ENCODE data around the gene KRT72. TPM values are rescaled to one million over a fixed set of nuclear protein-coding genes. Genes with fewer than 3 reads are reported as not detected.

Gene KRT72
- total RNA-seq, 4 donors from 2014 or later, result not detected

- 73 to 79% methylated on average over 4 of the region's 4 CpGs for WGBS, 2 donors
- Histone ChIP-seq H3K4me3 (replicated peaks in 1 of 3) (no peak overlapping the region), H3K9me3 (no peaks in the 10 kb centered on the region), H3K36me3 (no peaks in the 10 kb centered on the region), H3K4me1 (no peaks in the 10 kb centered on the region), H3K27me3 (no peaks in the 10 kb centered on the region), H3K27ac (no peak overlapping the region)
- DNase-seq, result no peak
- intact Hi-C loops (cut with DNase I), result no loop called here
- TF ChIP-seq POLR2A (IDR thresholded peaks at IDR 0.05) (no peak), CTCF (IDR thresholded peaks at IDR 0.05) (no peak)
These were observed 32.1 kb upstream of the KRT72 start for GRCh38 chr12:52633383-52633782.

- 68 to 79% methylated on average over 4 of the region's 4 CpGs for WGBS, 2 donors
- TF ChIP-seq CTCF (IDR thresholded peaks at IDR 0.05), result no peak
- TF ChIP-seq POLR2A (IDR thresholded peaks at IDR 0.05), result no peak
- intact Hi-C loops (cut with DNase I), result no loop called here
These were observed 31.4 kb upstream of the KRT72 start for GRCh38 chr12:52632656-52633055.

GRCh38 chr12:52631676-52632459 lies 30.6 kb upstream of the KRT72 start:
- no peaks in the 10 kb centered on the region for H3K4me1 ChIP-seq
- TF ChIP-seq CTCF (IDR thresholded peaks at IDR 0.05) (no peak), POLR2A (IDR thresholded peaks at IDR 0.05) (no peak)
- H3K9me3 ChIP-seq, result no peaks in the 10 kb centered on the region
- 96 to 98% methylated on average over 4 to 6 of the region's 6 CpGs for WGBS, 2 donors
- H3K4me3 ChIP-seq (replicated peaks in 1 of 3), result no peak overlapping the region
- no peak for DNase-seq
- H3K27ac ChIP-seq, result no peak overlapping the region
- intact Hi-C loops (cut with DNase I), result no loop called here
- H3K36me3 ChIP-seq, result no peaks in the 10 kb centered on the region
- H3K27me3 ChIP-seq, result no peaks in the 10 kb centered on the region

More at GRCh38 chr12:52632656-52633055, 31.4 kb upstream of the KRT72 start:
- Histone ChIP-seq H3K9me3 (no peaks in the 10 kb centered on the region), H3K27me3 (no peaks in the 10 kb centered on the region), H3K4me3 (replicated peaks in 1 of 3) (no peak overlapping the region), H3K27ac (no peak overlapping the region), H3K4me1 (no peaks in the 10 kb centered on the region), H3K36me3 (no peaks in the 10 kb centered on the region)
- no peak for DNase-seq

DNA sequence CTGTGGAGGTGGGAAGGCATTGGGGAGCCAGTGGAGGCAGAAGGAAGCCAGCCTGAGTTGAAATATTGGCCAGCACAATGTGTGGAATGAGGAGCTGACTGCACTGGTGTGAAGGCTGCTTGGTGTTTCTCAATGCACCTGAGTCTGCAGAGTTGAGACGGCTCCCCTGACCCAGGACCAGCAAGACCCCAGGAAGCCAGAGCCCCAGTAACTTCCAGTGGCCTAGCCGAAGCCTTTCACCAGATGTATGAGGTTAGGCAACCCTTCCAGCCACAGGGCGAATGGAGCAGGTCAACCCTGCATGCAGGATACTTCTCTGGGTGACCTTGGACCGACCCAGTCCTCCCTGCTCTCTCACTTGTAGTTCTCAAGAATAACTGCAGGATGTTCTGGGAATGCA lies 30.0 kb upstream of the KRT72 start:
- 63 to 64% methylated on average over 4 of the region's 4 CpGs for whole genome bisulfite sequencing, 2 donors
- H3K36me3 ChIP-seq, result no peaks in the 10 kb centered on the region
- TF ChIP-seq CTCF (IDR thresholded peaks at IDR 0.05) (no peak), POLR2A (IDR thresholded peaks at IDR 0.05) (no peak)
- H3K4me3 ChIP-seq (replicated peaks in 1 of 3), result no peak overlapping the region
- no peaks in the 10 kb centered on the region for H3K9me3 ChIP-seq
- H3K27me3 ChIP-seq, result no peaks in the 10 kb centered on the region
- intact Hi-C loops (cut with DNase I), result no loop called here
- H3K27ac ChIP-seq, result no peak overlapping the region
- H3K4me1 ChIP-seq, result no peaks in the 10 kb centered on the region
- no peak for DNase-seq

- TF ChIP-seq CTCF (IDR thresholded peaks at IDR 0.05), result no peak
- no peak for TF ChIP-seq POLR2A (IDR thresholded peaks at IDR 0.05)
- H3K27ac ChIP-seq, result no peak overlapping the region
- H3K9me3 ChIP-seq, result no peaks in the 10 kb centered on the region
- no peak for DNase-seq
- no peaks in the 10 kb centered on the region for H3K36me3 ChIP-seq
- intact Hi-C loops (cut with DNase I), result no loop called here
- WGBS, 2 donors, result 71 to 80% methylated on average over 4 of the region's 4 CpGs
- H3K4me3 ChIP-seq (replicated peaks in 1 of 3), result no peak overlapping the region
- no peaks in the 10 kb centered on the region for H3K4me1 ChIP-seq
- H3K27me3 ChIP-seq, result no peaks in the 10 kb centered on the region
These were observed 29.4 kb upstream of the KRT72 start for GRCh38 chr12:52630599-52631200.
